AG09319 (cell line): ENCODE data around the gene SCUBE1.

ENCODE experiments used
- DNase-seq: peaks from one replicate; pipeline ENCODE4 v3.0.0-alpha.2; 2010; ENCODE audit warnings: low read depth; ENCODE audit errors: extremely low read depth
- CTCF ChIP-seq: IDR thresholded peaks from 2 replicates; pipeline ENCODE4 v1.5.1; 2011; ENCODE audit warnings: low read depth, mild to moderate bottlenecking, inconsistent platforms, low read length, moderate library complexity

The SCUBE1 gene

GRCh38 chr22:43344520-43344787 lies 1.3 kb upstream of the SCUBE1 start:
- no peak for TF ChIP-seq CTCF
- DNase-seq, result no peak

- DNase-seq, result no peak
- no peak for TF ChIP-seq CTCF
Observed at GRCh38 chr22:43343670-43344519, 723 bp upstream of the SCUBE1 start.

- no peak for DNase-seq
- TF ChIP-seq CTCF, result no peak
Observed at GRCh38 chr22:43342347-43343261, 568 bp downstream of the SCUBE1 start.

DNA sequence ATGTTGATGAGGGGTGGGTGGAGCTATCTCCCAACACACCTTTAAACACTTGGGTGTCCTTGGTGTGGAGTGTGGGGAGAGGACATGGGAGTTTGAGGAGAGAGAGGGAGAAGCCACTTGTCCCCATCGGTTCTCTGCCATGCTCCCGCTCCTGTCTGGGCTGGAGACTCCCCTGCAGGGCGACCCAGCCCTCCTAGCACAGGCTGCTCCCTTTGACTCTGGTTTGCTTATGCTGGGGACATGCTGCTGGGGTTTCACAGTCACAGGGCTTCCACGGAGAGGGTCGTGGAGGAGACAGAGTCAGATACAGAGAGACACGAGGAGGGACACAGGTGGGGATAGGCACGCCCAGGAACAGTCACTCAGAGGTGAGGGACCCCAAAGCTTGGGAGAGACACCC lies 1.6 kb downstream of the SCUBE1 start:
- TF ChIP-seq CTCF, result no peak
- no peak for DNase-seq

DNA sequence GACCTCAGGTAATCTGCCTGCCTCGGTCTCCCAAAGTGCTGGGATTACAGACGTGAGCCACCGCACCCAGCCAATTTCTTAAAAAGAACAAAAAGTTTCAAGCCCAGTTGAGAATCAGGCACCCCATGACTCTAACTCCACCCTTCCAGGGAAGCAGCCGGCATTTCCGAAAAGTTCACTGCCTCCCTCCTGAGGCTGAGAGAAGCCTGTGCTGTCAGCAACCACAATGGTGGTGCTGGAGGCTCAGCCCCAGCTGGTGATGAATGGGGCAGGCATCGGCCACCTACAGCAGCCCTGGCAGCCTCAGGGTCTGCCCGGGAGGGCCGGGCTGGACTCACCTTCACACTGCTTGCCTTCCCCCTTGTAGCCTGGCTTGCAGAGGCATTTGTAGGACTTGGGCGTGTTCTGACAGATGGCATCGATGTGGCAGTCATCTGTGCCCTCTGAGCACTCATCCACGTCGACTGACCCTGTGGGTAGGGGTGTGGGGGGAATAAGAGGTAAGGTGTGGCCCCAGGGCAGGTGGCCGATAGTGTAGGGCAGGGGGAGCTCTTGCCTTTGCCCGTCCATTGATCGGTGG lies 4.3 kb downstream of the SCUBE1 start:
- no peak for DNase-seq
- TF ChIP-seq CTCF, result no peak

GRCh38 chr22:43337946-43338345 lies 5.2 kb downstream of the SCUBE1 start:
- TF ChIP-seq CTCF, result no peak
- no peak for DNase-seq

DNA sequence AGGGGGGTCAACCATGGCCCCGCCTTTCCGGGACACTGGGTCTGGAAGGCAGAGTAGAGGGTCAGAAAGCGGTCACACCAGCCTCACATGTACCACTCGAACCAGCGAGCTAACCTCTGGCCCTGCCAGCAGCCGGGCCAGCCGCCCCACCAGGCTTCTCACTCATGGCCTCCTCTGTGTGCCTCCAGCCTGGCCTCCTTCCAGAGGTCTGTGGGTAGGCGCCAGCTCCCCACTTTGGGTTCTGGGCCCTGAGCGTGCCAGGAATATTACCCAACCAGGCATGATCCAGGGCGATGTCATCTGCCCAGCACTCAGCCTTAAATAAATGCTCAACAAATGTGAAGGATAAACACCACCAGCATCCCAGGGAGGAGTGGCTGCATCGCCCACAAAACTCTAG lies 5.8 kb downstream of the SCUBE1 start:
- no peak for TF ChIP-seq CTCF
- no peak for DNase-seq
